Sciatic nerve (tissue), 2 donors: ENCODE measurements around the gene IP6K3. TPM values are rescaled to one million over a fixed set of nuclear protein-coding genes. Genes with fewer than 3 reads are reported as not detected.

ENCODE experiments used
- ATAC-seq: fragments of 200-7000 bp; cut with Tn5 transposase; one replicate; pipeline ENCODE4 v1.9.1; 2020; ENCODE audit warnings: mild to moderate bottlenecking, moderate library complexity
- DNase-seq: peaks from one replicate; pipeline ENCODE4 v3.0.0-alpha.2; 2020; ENCODE audit warnings: low spot score
- intact Hi-C: fragments of 100-400 bp; cut with DNase I; formaldehyde crosslinking; loops from one replicate; pipeline ENCODE4 v1.14.2; 2022
- total RNA-seq: library from RNA; stranded (reverse); fragmentation: NEBNext Ultra II Directional; extraction: Animal tissue kit (Norgen Biotek cat#: 25700); gene quantifications from one replicate; pipeline ENCODE4 v1.2.1, GENCODE V29; 2021
- donor health status: DM: no; HTN: no; CAD: no.
- donor health status: DM: no; HTN: no; CAD: no.

IP6K3 gene
- total RNA-seq, 1 donor from 2014 or later: 0.31 TPM

- no peak for ATAC-seq
- intact Hi-C loops: loop anchor here (5.0 kb wide), 1 partner anchor 111 kb away; no protein-coding TSS in a partner anchor
Observed at GRCh38 chr6:33697845-33698244, 48.9 kb downstream of the IP6K3 start.

GRCh38 chr6:33696548-33697518 lies 49.9 kb downstream of the IP6K3 start:
- intact Hi-C loops: loop anchor here (5.0 kb wide), 1 partner anchor 110 kb away; no protein-coding TSS in a partner anchor
- DNase-seq: no peak
- ATAC-seq: peak; percentile 29

More at GRCh38 chr6:33697845-33698244, 48.9 kb downstream of the IP6K3 start:
- no peak for DNase-seq

- intact Hi-C loops: loop anchor here (5.0 kb wide), 1 partner anchor 109 kb away; no protein-coding TSS in a partner anchor
- DNase-seq (no peak), ATAC-seq (no peak)
Observed at GRCh38 chr6:33696076-33696475, 50.6 kb downstream of the IP6K3 start.

- ATAC-seq (no peak), DNase-seq (no peak)
- intact Hi-C loops: loop anchor here (5.0 kb wide), 1 partner anchor 108 kb away; no protein-coding TSS in a partner anchor
Observed at GRCh38 chr6:33695451-33695887, 51.2 kb downstream of the IP6K3 start.

GRCh38 chr6:33694977-33695376 lies 51.7 kb downstream of the IP6K3 start:
- ATAC-seq (no peak), DNase-seq (no peak)
- intact Hi-C loops: loop anchor here (5.0 kb wide), 1 partner anchor 108 kb away; no protein-coding TSS in a partner anchor

- intact Hi-C loops: no loop called here
- DNase-seq: no peak
- ATAC-seq: no peak
Observed at GRCh38 chr6:33694401-33694931, 52.2 kb downstream of the IP6K3 start.

- no peak for DNase-seq
- intact Hi-C loops: no loop called here
- peak; percentile 9 for ATAC-seq
Observed at GRCh38 chr6:33693186-33694105, 53.3 kb downstream of the IP6K3 start.

GRCh38 chr6:33692760-33693158 lies 53.9 kb downstream of the IP6K3 start:
- intact Hi-C loops: no loop called here
- ATAC-seq (peak; percentile 51), DNase-seq (peak; percentile 68)

- no peak for DNase-seq
- intact Hi-C loops: no loop called here
- ATAC-seq: peak; percentile 22
Observed at GRCh38 chr6:33692078-33692759, 54.5 kb downstream of the IP6K3 start.

- intact Hi-C loops: no loop called here
- DNase-seq (no peak), ATAC-seq (no peak)
Observed at GRCh38 chr6:33691456-33692077, 55.1 kb downstream of the IP6K3 start.

GRCh38 chr6:33690766-33691165 lies 55.9 kb downstream of the IP6K3 start:
- intact Hi-C loops: no loop called here
- ATAC-seq (no peak), DNase-seq (no peak)

GRCh38 chr6:33689879-33690278 lies 56.8 kb downstream of the IP6K3 start:
- intact Hi-C loops: no loop called here

GRCh38 chr6:33689148-33689494 lies 57.6 kb downstream of the IP6K3 start:
- no peak for DNase-seq
- ATAC-seq: no peak
- intact Hi-C loops: no loop called here

More at GRCh38 chr6:33689879-33690278, 56.8 kb downstream of the IP6K3 start:
- ATAC-seq (no peak), DNase-seq (no peak)

GRCh38 chr6:33688451-33689147 lies 58.1 kb downstream of the IP6K3 start:
- no peak for ATAC-seq
- intact Hi-C loops: no loop called here
- no peak for DNase-seq

GRCh38 chr6:33688006-33688405 lies 58.7 kb downstream of the IP6K3 start:
- intact Hi-C loops: no loop called here
- ATAC-seq (no peak), DNase-seq (no peak)

GRCh38 chr6:33686981-33687975 lies 59.4 kb downstream of the IP6K3 start:
- DNase-seq: no peak
- ATAC-seq: no peak
- intact Hi-C loops: no loop called here
